Small intestine (tissue), 16 donors: ENCODE results near the gene SPAG5. TPM values are rescaled to one million over a fixed set of nuclear protein-coding genes. Genes with fewer than 3 reads are reported as not detected.

Experiments used
- DNase-seq, 2 donors: peaks; one replicate each; pipeline versions ENCODE4 v3.0.0 to v3.0.0-alpha.2; 2013
- FAIRE-seq: peaks from 2 replicates; lab custom pipeline; 2012; peaks lifted over from hg19 to GRCh38; lab: Jason Lieb, UNC
- H3K27ac ChIP-seq, 3 donors: one replicate each; pipeline ENCODE4 v1.5.1; 2013; ENCODE audit warnings: low read length in 2 of 3, mild to moderate bottlenecking in 2 of 3, control low read depth in 1 of 3, inconsistent platforms in 1 of 3, low read depth in 1 of 3, moderate library complexity in 1 of 3
- H3K27me3 ChIP-seq, 3 donors: one replicate each; pipeline ENCODE4 v1.6.1; 2013; ENCODE audit warnings: low read length in 3 of 3, inconsistent platforms in 1 of 3; ENCODE audit not compliant: control insufficient read depth in 3 of 3, insufficient read depth in 3 of 3
- H3K36me3 ChIP-seq, 3 donors: one replicate each; pipeline ENCODE4 v1.6.1; 2013; ENCODE audit warnings: low read length in 3 of 3, inconsistent platforms in 1 of 3, low read depth in 1 of 3, mild to moderate bottlenecking in 1 of 3, moderate library complexity in 1 of 3; ENCODE audit not compliant: control insufficient read depth in 3 of 3, insufficient read depth in 2 of 3
- H3K4me1 ChIP-seq, 3 donors: one replicate each; pipeline ENCODE4 v1.6.1; 2013; ENCODE audit warnings: low read length in 2 of 3, inconsistent platforms in 1 of 3, low read depth in 1 of 3, mild to moderate bottlenecking in 1 of 3, moderate library complexity in 1 of 3; ENCODE audit not compliant: control insufficient read depth in 3 of 3, insufficient read depth in 2 of 3
- H3K4me3 ChIP-seq, 3 donors: one replicate each; pipeline ENCODE4 v1.5.1; 2013; ENCODE audit warnings: low read length in 3 of 3, control low read depth in 1 of 3, inconsistent platforms in 1 of 3, low read depth in 1 of 3, mild to moderate bottlenecking in 1 of 3, moderate library complexity in 1 of 3
- H3K9me3 ChIP-seq, 2 donors: one replicate each; pipeline ENCODE4 v1.6.1; 2013; ENCODE audit warnings: low read depth in 1 of 2, low read length in 1 of 2; ENCODE audit not compliant: control insufficient read depth in 2 of 2, insufficient read depth in 1 of 2
- WGBS, 3 donors: extraction: QIAGEN DNeasy Blood & Tissue Kit; methylation state at CpG; one replicate each; pipeline ENCODE4 v1.1.7; 2013; 5-methylcytosine and 5-hydroxymethylcytosine counted together
- long read RNA-seq, 10 donors: transcript quantifications; one replicate each; lab custom pipeline, GENCODE V29; 2026
- polyA plus RNA-seq, 4 donors: library from polyadenylated mRNA; stranded (reverse) in 3 of 4; unstranded in 1 of 4; fragments of 200-250 nt in 3 of 4; fragments of 120-200 nt in 1 of 4; gene quantifications; one replicate each; pipeline versions ENCODE4 v1.2.1 to v1.2.3, GENCODE V29; 2013
- donor health status: healthy with polysubstance abuse.
- donor health status: control.
- donor health status: control.
- donor health status: Bipolar disorder and iron deficiency.
- donor health status: healthy.

The SPAG5 gene, protein sequence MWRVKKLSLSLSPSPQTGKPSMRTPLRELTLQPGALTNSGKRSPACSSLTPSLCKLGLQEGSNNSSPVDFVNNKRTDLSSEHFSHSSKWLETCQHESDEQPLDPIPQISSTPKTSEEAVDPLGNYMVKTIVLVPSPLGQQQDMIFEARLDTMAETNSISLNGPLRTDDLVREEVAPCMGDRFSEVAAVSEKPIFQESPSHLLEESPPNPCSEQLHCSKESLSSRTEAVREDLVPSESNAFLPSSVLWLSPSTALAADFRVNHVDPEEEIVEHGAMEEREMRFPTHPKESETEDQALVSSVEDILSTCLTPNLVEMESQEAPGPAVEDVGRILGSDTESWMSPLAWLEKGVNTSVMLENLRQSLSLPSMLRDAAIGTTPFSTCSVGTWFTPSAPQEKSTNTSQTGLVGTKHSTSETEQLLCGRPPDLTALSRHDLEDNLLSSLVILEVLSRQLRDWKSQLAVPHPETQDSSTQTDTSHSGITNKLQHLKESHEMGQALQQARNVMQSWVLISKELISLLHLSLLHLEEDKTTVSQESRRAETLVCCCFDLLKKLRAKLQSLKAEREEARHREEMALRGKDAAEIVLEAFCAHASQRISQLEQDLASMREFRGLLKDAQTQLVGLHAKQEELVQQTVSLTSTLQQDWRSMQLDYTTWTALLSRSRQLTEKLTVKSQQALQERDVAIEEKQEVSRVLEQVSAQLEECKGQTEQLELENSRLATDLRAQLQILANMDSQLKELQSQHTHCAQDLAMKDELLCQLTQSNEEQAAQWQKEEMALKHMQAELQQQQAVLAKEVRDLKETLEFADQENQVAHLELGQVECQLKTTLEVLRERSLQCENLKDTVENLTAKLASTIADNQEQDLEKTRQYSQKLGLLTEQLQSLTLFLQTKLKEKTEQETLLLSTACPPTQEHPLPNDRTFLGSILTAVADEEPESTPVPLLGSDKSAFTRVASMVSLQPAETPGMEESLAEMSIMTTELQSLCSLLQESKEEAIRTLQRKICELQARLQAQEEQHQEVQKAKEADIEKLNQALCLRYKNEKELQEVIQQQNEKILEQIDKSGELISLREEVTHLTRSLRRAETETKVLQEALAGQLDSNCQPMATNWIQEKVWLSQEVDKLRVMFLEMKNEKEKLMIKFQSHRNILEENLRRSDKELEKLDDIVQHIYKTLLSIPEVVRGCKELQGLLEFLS
- polyA plus RNA-seq = 10 to 100 TPM; 20.3 to 39.3 (median 35.4) TPM
- long read RNA-seq, donor 1 = 0 reads
- long read RNA-seq, donor 2, full-length matches to known transcripts = 1 of 1 reads
- long read RNA-seq, donor 2, partial matches to known transcripts = 0 of 1 reads
- long read RNA-seq, donor 2, other reads (novel, unspliced or antisense) = 0 of 1 reads
- long read RNA-seq, donor 3, partial matches to known transcripts = 5 of 5 reads
- long read RNA-seq, donor 3, other reads (novel, unspliced or antisense) = 0 of 5 reads
- long read RNA-seq, donor 4 = 0 reads
- long read RNA-seq, donor 5 = 0 reads
- long read RNA-seq, donor 6, partial matches to known transcripts = 0 of 1 reads
- long read RNA-seq, donor 6, other reads (novel, unspliced or antisense) = 0 of 1 reads
- long read RNA-seq, donor 7, full-length matches to known transcripts = 3 of 8 reads
- long read RNA-seq, donor 7, partial matches to known transcripts = 5 of 8 reads
- long read RNA-seq, donor 7, other reads (novel, unspliced or antisense) = 0 of 8 reads
- long read RNA-seq, donor 8 = 0 reads
- long read RNA-seq, donor 9 = 0 reads
- long read RNA-seq, donor 10 = 0 reads

GRCh38 chr17:28598799-28599310, at the start of gene SPAG5:
TSS of gene SPAG5 (minus strand) at chr17:28599025. CDS start at chr17:28598946, 79 bp downstream.
- WGBS, 3 donors = 0% methylated on average over 42 to 44 of the region's 44 CpGs
- no peaks in the 10 kb centered on the region for H3K27me3 ChIP-seq
- H3K27ac ChIP-seq = peak within 1 kb of the TSS; percentile 97 to 99 (median 99)
- peaks cover 0 to 4% (median 0%) of the 10 kb centered on the region in 3 donors for H3K36me3 ChIP-seq
- FAIRE-seq (no peak), DNase-seq (peak; percentile 94 to 97)
- peak within 1 kb of the TSS; percentile 63 to 78 (median 68) for H3K4me3 ChIP-seq
- no peaks in the 10 kb centered on the region for H3K9me3 ChIP-seq
- peaks cover 0 to 19% (median 6%) of the 10 kb centered on the region in 3 donors for H3K4me1 ChIP-seq

GRCh38 chr17:28646039-28646754, 47.4 kb upstream of the SPAG5 start:
- no peak for FAIRE-seq
- H3K36me3 ChIP-seq = peaks cover 7 to 35% (median 8%) of the 10 kb centered on the region in 3 donors
- peak; percentile 64 to 68 for DNase-seq
- H3K27ac ChIP-seq = peak overlapping the region; percentile 85 to 96 (median 94)
- H3K9me3 ChIP-seq = no peaks in the 10 kb centered on the region
- peak overlapping the region in 1 of 3 donors; percentile 1 for H3K4me3 ChIP-seq
- 23 to 45% (median 35%) methylated on average over 12 of the region's 12 CpGs for WGBS, 3 donors
- peaks cover 2 to 26% (median 7%) of the 10 kb centered on the region in 3 donors for H3K4me1 ChIP-seq
- H3K27me3 ChIP-seq = no peaks in the 10 kb centered on the region

DNA sequence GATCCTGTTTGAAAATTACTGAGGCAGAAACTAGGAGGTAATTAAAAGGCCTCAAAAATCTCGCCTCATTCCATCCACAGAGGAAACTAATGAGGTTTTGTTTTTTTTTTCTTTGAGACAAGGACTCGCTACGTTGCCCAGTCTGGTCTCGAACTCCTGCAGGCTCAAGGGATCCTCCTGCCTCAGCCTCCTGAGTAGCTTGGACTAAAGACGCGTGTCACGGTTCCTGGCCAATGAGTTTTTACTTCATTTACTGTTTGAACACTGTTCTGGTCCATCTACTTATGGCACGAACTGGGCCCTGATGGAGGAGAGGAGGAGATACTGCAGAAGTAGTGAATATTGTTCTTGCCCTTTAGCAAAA, 46.7 kb upstream of the SPAG5 start:
- Histone ChIP-seq H3K4me1 (peaks cover 2 to 26% (median 7%) of the 10 kb centered on the region in 3 donors), H3K9me3 (no peaks in the 10 kb centered on the region), H3K4me3 (peak overlapping the region; percentile 53 to 81 (median 70)), H3K36me3 (peaks cover 5 to 34% (median 11%) of the 10 kb centered on the region in 3 donors), H3K27me3 (no peaks in the 10 kb centered on the region), H3K27ac (peak overlapping the region; percentile 85 to 96 (median 94))
- FAIRE-seq = no peak
- DNase-seq = peak; percentile 23 to 42
- 8 to 21% (median 15%) methylated on average over 8 of the region's 8 CpGs for WGBS, 3 donors

DNA sequence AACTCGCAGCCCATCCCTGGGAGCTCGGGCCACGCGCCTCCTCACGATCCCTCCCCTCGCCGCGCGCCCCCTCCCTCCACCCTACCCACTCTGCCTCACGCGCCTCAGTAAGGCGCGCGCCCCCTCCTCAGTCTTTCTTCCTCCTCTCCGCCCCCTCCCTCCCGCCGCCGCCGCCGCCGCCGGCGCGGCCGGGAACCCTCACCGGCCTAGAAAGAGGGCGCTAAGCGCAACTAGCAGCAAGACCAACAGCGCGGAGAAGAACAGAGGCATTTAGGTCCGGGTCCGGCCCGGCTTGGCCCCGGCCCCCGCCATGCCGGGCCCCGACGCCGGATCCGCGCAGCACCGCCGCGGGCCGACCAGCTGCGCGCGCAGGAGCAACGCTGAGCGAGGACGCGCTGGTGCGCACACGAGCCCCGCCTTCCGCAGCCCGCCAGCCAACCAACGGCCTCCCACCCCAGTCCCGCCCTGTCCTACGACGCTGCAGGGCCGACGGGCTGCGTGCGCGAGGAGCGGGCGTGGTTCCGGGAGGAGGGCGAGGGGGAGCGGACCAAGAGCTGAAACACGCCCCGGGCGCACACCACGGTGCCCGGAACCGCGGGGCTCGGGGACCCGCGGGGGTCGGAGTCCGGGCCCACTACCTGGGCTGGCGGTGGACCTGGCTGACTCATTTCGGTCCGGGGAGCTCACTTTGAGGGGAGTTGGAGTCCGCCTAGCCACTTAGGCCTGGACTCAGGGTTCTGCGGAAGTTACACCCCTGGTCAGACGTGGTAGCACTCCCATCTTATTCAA, 46.2 kb upstream of the SPAG5 start, which contains the start of gene BLTP2:
BLTP2 (minus strand) TSS at position 372 of the 789 bp plus-strand sequence; CDS start at position 270, 102 bp downstream.
- FAIRE-seq = no peak
- Histone ChIP-seq H3K4me3 (peak within 1 kb of the TSS; percentile 70 to 96 (median 82)), H3K9me3 (no peaks in the 10 kb centered on the region), H3K27ac (peak within 1 kb of the TSS; percentile 85 to 96 (median 94)), H3K27me3 (no peaks in the 10 kb centered on the region), H3K4me1 (peaks cover 2 to 26% (median 7%) of the 10 kb centered on the region in 3 donors), H3K36me3 (peaks cover 5 to 34% (median 11%) of the 10 kb centered on the region in 3 donors)
- WGBS, 3 donors = 0 to 1% (median 1%) methylated on average over 61 to 89 of the region's 89 CpGs
- DNase-seq = peak; percentile 97 to 98

DNA sequence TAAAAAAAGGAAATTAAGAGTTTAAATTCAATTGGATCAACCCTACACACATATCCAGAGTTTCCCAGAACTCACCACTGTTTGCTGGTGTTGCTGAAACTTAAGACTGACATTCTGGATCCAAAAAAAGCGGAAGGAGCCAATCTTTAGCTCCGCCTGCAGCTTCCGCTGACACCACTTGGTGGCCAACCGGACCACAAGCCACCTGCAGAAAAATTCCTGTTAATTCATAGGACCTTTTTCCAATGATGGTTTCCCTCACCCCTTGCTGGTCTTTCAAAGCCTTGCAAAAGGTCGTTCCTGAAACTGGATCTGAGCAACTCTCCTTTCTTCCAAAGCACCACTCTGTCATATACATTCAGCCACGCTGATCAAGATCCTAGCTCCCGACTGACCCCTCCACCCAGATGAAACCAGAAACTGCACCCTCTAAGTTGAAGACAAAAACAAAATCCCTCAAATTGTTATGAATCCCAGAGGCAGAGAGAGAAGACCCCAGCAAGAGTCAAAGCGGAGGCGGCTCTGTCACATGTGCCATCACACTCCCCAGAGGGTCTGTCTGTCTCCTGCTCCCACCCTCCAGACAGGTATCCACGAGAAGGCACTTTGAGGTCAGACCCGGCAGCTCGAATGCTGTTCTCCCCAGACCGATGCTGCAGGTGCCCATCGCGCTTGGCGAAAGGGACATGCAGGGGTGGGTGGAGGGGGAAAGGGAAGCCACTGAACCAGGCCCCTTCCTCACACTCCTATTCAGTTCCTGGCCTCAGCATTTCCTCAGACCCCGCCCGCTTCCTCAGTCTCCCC, 45.4 kb upstream of the SPAG5 start:
- Histone ChIP-seq H3K27ac (peak overlapping the region in 2 of 3 donors; percentile 73 to 80), H3K4me1 (peaks cover 2 to 26% (median 7%) of the 10 kb centered on the region in 3 donors), H3K4me3 (peak overlapping the region; percentile 70 to 96 (median 82)), H3K9me3 (no peaks in the 10 kb centered on the region), H3K27me3 (no peaks in the 10 kb centered on the region), H3K36me3 (peaks cover 7 to 40% (median 17%) of the 10 kb centered on the region in 3 donors)
- FAIRE-seq = no peak
- 0 to 1% (median 0%) methylated on average over 16 to 18 of the region's 18 CpGs for WGBS, 3 donors
- peak; percentile 56 to 62 for DNase-seq

DNA sequence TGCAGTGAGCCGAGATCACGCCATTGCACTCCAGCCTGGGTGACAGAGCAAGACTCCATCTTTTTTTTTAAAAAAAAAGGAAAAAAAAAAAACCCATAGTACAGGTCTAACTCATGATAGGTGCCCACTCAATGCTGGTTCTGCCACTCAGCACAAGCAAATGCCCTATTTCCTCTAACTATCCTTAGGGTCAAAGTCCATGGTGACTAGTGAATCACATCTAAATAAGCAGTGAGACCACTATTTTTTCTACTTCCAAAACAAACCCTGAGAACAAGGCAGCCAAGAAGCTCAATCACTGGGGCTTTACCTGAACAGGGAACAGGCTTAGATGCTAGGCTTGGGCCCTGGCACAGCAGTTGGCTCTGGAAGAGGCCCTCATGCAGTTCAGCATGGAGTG, 42.8 kb upstream of the SPAG5 start:
- DNase-seq (peak; percentile 27 to 74), FAIRE-seq (no peak)
- Histone ChIP-seq H3K9me3 (no peaks in the 10 kb centered on the region), H3K36me3 (peaks cover 21 to 47% (median 28%) of the 10 kb centered on the region in 3 donors), H3K4me3 (no peak overlapping the region), H3K27me3 (no peaks in the 10 kb centered on the region), H3K4me1 (peaks cover 2 to 22% (median 7%) of the 10 kb centered on the region in 3 donors), H3K27ac (peak overlapping the region in 1 of 3 donors; percentile 27)
- 89 to 92% (median 92%) methylated on average over 2 of the region's 2 CpGs for WGBS, 3 donors
